NCI-H2081 treated with DMSO at 0.1 percent for 48 hours (cell line): ENCODE results near the gene OR4Q3.
"Not testable (repeated sequence)": the region's sequence is repeated elsewhere in the genome, so short reads cannot be mapped to it uniquely, and the experiment has no call there.

ENCODE experiments used
- DNase-seq: peaks from one replicate; lab custom pipeline; 2025; lab: John Stamatoyannopoulos, UW

Gene OR4Q3

DNA sequence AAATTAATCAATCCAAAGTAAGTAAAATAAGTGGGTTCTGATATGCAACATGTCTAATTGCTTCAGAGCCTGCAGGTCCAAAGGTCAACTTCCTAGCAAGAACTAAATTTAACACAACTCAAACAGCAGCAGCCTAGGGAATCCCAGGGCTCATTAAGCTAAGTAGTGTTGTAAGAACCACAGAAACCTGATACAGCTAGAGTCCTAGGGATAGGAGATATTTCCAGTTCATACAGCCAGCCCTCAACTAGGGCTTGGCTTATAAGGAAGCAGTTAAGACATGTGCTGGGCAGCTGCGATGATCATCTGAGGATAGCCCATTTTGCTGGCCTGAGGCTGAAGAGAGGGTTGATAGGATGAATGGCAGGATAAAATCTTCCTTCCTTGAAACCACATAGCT, at the start of gene OR4Q3:
TSS of gene OR4Q3 (plus strand) at position 316 of the 400 bp plus-strand sequence.
- DNase-seq: no peak

DNA sequence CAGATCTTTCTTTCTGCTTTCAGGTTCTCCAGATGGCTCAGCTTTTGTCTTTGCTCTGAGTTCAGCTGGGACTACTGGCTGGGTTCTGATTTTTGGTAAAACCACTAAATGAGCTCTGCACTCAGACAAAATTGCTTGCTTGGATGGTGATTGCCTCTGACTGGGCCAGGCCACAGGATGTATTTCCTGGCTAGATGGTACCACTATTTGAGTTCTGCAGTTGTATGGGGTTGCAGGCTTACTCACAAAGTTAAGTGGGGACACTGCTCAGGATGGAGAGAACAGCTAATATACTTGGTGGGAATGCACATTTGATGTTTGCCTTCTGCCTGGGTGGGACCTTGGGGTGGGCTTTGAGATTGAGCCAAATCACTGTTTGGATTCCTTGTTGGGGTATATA, 14.0 kb upstream of the OR4Q3 start:
- no peak for DNase-seq

DNA sequence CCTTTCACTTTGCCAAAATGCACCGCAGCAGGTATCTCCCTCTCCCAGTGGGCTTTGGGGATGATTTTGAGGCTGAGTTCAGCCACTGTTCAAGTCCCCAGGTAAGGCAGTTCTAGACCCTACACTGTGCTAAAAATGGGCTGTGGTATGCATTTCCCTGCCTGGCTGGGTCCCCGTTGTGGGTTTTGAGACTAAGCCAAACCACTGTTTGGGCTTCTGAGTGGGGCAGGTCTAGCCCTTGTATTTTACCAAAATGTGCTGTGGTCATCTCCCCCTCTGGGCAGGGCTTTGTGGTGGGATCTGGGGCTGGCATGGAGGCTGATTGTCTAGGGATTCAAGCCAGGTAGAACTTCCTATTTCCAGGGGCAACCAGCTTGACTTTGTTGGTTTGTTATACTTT, 13.6 kb upstream of the OR4Q3 start:
- DNase-seq: no peak

DNA sequence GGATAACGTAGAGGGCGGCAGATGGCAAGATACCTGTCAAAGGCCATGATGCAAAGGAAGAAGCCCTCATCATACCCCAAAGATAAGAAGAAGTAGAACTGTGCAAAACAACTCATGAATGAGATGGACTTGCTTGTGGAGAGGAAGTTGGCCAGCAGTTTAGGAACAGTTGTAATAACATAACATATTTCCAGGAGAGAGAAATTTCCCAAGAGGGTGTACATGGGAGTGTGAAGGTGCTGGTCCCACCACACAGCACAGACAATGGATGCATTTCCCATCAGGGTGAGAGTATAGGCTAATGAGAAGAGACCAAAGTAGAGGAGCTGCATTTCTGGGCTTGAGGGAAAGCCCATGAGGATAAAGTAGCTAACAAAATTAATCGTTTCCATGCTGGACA, 9.5 kb upstream of the OR4Q3 start:
- DNase-seq: not testable (repeated sequence)

DNA sequence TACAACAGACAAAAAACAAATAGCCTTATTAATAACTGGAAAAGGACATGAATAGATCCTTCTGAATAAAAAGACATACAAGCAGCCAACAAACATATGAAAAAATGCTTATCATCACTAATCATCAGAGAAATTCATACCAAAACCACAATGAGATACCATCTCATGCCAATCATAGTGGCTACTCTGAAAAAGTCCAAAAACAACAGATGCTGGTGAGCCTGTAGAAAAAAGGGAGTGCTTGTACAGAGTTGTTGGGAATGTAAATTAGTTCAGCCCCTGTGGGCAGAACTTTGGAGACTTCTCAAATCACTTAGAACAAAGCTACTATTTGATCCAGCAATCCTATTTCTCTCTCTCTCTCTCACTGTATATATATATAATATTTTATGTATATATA, 8.9 kb downstream of the OR4Q3 start:
- DNase-seq: not testable (repeated sequence)

DNA sequence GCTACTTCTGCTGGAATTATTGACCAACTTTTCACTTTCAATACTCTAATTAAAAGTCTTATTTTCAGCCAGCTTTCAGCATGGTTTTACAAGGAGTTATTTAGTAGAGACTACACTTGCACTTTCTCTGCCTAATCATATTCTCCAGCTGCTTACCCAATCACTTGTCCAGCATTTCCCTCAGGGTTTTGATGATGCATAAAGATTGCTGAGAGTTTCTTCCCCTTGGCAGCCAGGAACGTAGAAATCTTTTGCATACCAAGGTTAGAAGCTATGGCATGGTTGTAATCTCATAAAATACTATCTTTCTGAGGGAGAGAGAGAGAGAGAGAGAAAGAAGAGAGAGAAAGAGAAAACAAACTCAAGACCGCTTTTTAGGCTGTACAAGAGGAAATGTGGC, 10.8 kb downstream of the OR4Q3 start:
- no peak for DNase-seq

DNA sequence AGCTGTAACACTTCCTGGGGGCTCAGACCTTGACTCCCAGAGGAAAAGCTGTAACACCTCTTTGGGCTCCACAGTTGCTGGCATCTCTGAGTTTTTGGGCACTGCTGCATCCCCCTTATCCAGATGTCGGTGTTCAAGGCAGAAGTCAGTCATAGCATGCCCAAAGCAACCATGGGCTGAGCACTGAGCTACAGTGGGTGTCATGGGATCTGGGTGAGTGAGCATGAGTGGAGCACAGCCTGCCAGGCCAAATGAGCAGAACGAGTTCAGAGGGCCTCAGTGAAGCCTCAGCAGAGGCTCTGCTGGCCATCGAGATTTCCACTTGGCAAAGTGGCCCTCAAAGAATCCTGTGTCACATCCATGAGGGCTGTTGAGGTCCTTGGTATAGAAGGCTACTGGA, 28.1 kb downstream of the OR4Q3 start:
- not testable (repeated sequence) for DNase-seq

DNA sequence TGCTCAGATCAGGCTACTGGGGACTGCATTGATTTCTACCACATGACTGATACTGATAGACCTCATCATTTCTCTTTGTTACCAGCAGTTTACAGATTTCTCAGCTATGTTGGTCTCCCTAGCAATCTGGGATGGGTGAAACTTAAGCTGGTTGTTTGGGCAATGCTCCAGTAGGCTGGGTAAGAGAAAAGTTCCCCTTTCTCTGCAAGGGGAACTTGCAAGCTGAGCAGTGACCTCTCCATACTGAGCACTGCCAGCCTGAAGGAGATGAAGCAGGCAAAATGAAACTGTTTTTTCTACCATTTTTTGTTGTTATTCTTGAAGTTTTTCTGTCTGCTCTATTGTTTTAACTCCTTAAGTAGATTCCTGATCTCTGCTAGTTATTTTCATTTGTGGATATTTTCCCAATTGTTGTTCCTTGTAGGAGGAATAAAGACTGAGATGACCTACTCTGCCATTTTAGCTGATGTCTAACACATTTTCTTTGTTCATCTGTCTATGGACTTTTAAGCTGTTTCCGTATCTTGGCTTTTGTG, 28.6 kb downstream of the OR4Q3 start:
- DNase-seq: no peak

DNA sequence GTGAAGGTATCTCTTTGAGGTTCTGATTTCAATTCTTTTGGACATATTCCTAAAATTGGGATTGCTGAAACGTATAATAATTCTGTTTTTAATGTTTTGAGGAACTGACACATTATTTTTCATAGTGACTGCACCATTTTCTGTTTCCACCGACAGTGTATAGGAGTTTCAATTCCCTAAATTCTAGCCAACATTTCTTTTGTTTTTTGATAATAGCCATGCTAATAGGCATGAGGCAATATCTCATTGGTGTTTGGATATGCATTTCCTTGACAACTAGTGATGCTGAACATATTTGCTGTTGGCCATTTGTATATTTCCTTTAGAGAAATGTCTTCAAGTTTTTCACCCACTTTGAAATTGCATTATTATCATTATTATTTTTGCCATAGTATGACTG, 29.1 kb downstream of the OR4Q3 start:
- not testable (repeated sequence) for DNase-seq

DNA sequence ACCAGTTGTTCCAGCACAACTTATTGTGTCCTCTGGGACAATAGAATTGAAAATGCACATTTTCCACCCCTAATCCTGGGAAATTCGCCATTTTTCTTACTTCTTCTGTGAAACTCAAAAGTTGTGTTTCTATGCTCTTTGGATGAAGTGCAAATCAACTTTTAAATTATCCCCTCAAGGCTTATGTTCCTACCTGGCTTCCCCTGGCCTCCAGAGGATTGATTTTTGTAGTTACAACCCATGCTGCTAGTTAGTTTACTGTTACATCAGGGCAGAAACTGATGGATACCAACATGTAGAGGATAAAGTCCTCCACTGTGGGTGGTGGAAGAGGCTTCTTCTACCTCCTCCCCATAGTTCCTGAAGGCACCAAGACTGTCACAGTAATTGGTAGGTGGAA, 29.8 kb downstream of the OR4Q3 start, which contains the start of gene OR4M1:
TSS of gene OR4M1 (plus strand) at position 301 of the 400 bp plus-strand sequence. CDS start 6,819 bp downstream, outside the sequence.
- not testable (repeated sequence) for DNase-seq

DNA sequence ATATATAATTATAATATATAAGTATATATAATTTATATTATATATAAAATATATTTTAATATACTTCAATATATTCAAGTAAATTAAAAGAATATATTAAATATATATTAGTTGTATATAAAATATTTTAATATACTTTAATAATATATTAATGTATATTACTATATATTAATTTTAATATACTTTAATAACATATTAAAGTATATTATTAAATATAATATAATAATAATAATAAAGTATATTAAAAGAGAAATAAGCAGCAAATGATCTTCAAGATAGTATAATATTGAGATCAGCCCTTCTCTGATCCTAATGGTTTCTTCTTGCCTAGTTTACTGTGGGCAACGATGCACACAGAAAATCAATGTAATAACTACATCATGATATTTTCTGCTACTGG, 32.2 kb downstream of the OR4Q3 start:
- no peak for DNase-seq

DNA sequence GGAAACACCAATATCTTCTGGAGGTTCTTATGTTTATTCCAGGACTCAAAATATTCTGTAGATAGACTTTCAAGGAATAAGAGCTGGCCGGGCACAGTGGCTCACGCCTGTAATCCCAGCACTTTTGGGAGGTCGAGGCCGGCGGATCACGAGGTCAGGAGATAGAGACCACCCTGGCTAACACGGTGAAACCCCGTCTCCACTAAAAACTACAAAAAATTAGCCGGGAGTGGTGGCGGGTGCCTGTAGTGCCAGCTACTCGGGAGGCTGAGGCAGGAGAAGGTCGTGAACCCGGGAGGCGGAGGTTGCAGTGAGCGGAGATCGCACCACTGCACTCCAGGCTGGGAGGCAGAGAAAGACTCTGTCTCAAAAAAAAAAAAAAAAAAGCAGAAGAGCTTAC, 42.5 kb downstream of the OR4Q3 start:
- DNase-seq: not testable (repeated sequence)

DNA sequence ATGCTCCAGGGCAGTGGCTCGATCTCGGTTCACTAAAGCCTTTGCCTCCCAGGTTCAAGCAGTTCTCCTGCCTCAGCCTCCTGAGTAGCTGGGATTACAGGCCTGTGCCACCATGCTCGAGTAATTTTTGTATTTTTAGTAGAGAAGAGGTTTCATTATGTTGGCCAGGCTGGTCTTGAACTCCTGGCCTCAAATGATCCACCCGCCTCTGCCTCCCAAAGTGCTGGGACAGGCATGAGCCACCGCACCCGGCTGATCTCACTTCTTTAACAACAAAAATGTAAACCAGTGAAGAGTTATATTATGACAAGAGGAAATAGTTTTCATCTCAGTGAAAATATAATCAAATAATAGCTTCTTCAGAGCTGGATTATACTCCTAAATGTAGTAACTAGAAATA, 43.9 kb downstream of the OR4Q3 start:
- DNase-seq: not testable (repeated sequence)

DNA sequence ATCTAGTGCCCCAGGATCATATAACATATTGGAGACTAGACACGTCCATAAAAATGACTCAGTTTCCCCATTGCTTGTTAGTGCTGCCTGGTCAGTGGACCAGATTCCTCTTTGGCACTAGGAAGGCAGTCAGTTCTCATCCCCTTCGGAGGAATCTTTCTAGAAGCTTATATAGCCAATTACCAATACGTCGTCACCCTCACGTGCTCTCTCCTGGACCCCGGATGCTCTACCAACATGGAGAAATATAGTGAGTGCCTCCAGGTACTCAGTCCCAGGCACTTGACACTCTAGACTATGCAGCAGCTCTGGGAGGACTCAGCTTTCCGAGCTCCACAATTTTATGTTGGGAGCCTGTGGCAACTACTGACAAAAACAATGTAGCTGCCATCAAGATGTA, 44.8 kb downstream of the OR4Q3 start:
- DNase-seq: not testable (repeated sequence)

DNA sequence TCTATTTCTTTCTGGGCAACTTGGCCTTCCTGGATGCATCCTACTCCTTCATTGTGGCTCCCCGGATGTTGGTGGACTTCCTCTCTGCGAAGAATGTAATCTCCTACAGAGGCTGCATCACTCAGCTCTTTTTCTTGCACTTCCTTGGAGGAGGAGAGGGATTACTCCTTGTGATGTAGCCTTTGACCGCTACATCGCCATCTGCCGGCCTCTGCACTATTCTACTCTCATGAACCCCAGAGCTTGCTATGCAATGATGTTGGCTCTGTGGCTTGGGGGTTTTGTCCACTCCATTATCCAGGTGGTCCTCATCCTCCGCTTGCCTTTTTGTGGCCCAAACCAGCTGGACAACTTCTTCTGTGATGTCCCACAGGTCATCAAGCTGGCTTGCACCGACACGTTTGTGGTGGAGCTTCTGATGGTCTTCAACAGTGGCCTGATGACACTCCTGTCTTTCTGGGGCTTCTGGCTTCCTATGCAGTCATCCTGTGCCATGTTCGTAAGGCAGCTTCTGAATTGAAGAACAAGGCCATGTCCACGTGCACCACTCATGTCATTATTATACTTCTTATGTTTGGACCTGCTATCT, 53.2 kb downstream of the OR4Q3 start:
- DNase-seq: not testable (repeated sequence)
